GM13977 (cell line): ENCODE measurements around the gene GFER.

Experiments used
- DNase-seq: peaks from one replicate; pipeline ENCODE4 v3.0.0; 2012; ENCODE audit warnings: low spot score
- CTCF ChIP-seq: IDR thresholded peaks from 2 replicates; pipeline ENCODE4 v1.5.1; 2012; ENCODE audit warnings: mild to moderate bottlenecking, control low read depth; ENCODE audit not compliant: insufficient read depth; ENCODE audit errors: extremely low read depth, missing control alignments
- in situ Hi-C: fragments of 300-500 bp; cut with MboI; formaldehyde crosslinking; loops from one replicate; pipeline ENCODE4 v1.12.0; 2022; ENCODE audit warnings: low sequenced_read_pairs, low pct_unique_long_range_greater_than_20kb, mixed read lengths, inconsistent platforms; ENCODE audit not compliant: unreplicated experiment

GFER gene

GRCh38 chr16:1978476-1979120, 5.4 kb upstream of the GFER start:
- TF ChIP-seq CTCF = no peak

GRCh38 chr16:1979271-1980029, 4.5 kb upstream of the GFER start:
- TF ChIP-seq CTCF = no peak
- no peak for DNase-seq
- in situ Hi-C loops = no loop called here

More at GRCh38 chr16:1978476-1979120, 5.4 kb upstream of the GFER start:
- DNase-seq = no peak
- in situ Hi-C loops = no loop called here

GRCh38 chr16:1980030-1980769, 3.8 kb upstream of the GFER start:
- no peak for TF ChIP-seq CTCF
- no peak for DNase-seq
- in situ Hi-C loops = no loop called here

- no peak for TF ChIP-seq CTCF
- in situ Hi-C loops = no loop called here
- DNase-seq = no peak
Measured at GRCh38 chr16:1980770-1981087, 3.3 kb upstream of the GFER start.

GRCh38 chr16:1981398-1981836, 2.6 kb upstream of the GFER start, which contains the start of gene NOXO1:
NOXO1 (minus strand) TSS chr16:1981469; CDS start chr16:1981179, 290 bp downstream.
- DNase-seq = peak; percentile 73
- TF ChIP-seq CTCF = no peak
- in situ Hi-C loops = no loop called here

- no peak for TF ChIP-seq CTCF
- in situ Hi-C loops = no loop called here
- DNase-seq = no peak
Measured at GRCh38 chr16:1982013-1982433, 2.0 kb upstream of the GFER start.
